Activated CD4-positive, alpha-beta memory T cell treated with anti-CD3 and anti-CD28 coated beads, Interleukin-2, amount 10 ng/mL, durations not matched to agents 7 days and 5 days (primary cell): Measurements from ENCODE around the gene SERPINB7. TPM values are rescaled to one million over a fixed set of nuclear protein-coding genes. Genes with fewer than 3 reads are reported as not detected.

Experiments
- CTCF ChIA-PET: fragments of 350-600 bp; sonication (Branson Sonifier 250); formaldehyde crosslinking; loops from one replicate; lab custom pipeline; 2021; ENCODE audit warnings: antibody characterized with exemption, inconsistent platforms; lab: Charles Lee
- POLR2A ChIA-PET: fragments of 350-600 bp; sonication (Branson Sonifier 250); formaldehyde crosslinking; loops from one replicate; lab custom pipeline; 2021; ENCODE audit warnings: antibody characterized with exemption; lab: Charles Lee
- DNase-seq: peaks from one replicate; pipeline ENCODE4 v3.0.0-alpha.2; 2020
- H3K27ac Mint-ChIP-seq: one replicate; pipeline ENCODE4 v1.8.0; 2021; ENCODE audit warnings: mild to moderate bottlenecking, mixed read lengths
- H3K27me3 Mint-ChIP-seq: one replicate; pipeline ENCODE4 v1.8.0; 2021; ENCODE audit warnings: mixed read lengths
- H3K36me3 Mint-ChIP-seq: one replicate; pipeline ENCODE4 v1.8.0; 2021; ENCODE audit warnings: low read depth, mixed read lengths
- H3K4me1 Mint-ChIP-seq: one replicate; pipeline ENCODE4 v1.8.0; 2021; ENCODE audit warnings: mixed read lengths
- H3K4me3 Mint-ChIP-seq: one replicate; pipeline ENCODE4 v1.8.0; 2021; ENCODE audit warnings: mild to moderate bottlenecking, mixed read lengths
- H3K9me3 Mint-ChIP-seq: one replicate; pipeline ENCODE4 v1.8.0; 2021; ENCODE audit warnings: mixed read lengths
- total RNA-seq, 2 experiments: library from RNA; stranded (reverse); gene quantifications; one replicate each; pipeline ENCODE4 v1.2.3, GENCODE V29; 2021

The SERPINB7 gene
- total RNA-seq, 2 experiments from 2014 or later: not detected

- H3K27ac Mint-ChIP-seq: no peak overlapping the region
- H3K27me3 Mint-ChIP-seq: peaks cover 41% of the 10 kb centered on the region
- no peaks in the 10 kb centered on the region for H3K9me3 Mint-ChIP-seq
- ChIA-PET CTCF (no interaction called here), POLR2A (no interaction called here)
- H3K36me3 Mint-ChIP-seq: no peaks in the 10 kb centered on the region
- H3K4me1 Mint-ChIP-seq: peaks cover 10% of the 10 kb centered on the region
- DNase-seq: no peak
- no peak overlapping the region for H3K4me3 Mint-ChIP-seq
These were observed 59.4 kb downstream of the SERPINB7 start for GRCh38 chr18:63834471-63835113.

GRCh38 chr18:63836456-63836855, 61.2 kb downstream of the SERPINB7 start:
- no peak overlapping the region for H3K27ac Mint-ChIP-seq
- CTCF ChIA-PET: no interaction called here
- POLR2A ChIA-PET: no interaction called here
- peaks cover 39% of the 10 kb centered on the region for H3K27me3 Mint-ChIP-seq
- H3K4me3 Mint-ChIP-seq: no peak overlapping the region
- H3K9me3 Mint-ChIP-seq: no peaks in the 10 kb centered on the region
- no peak for DNase-seq
- no peaks in the 10 kb centered on the region for H3K36me3 Mint-ChIP-seq
- peaks cover 2% of the 10 kb centered on the region for H3K4me1 Mint-ChIP-seq

- Mint-ChIP-seq H3K4me3 (no peak overlapping the region), H3K4me1 (no peaks in the 10 kb centered on the region), H3K36me3 (no peaks in the 10 kb centered on the region), H3K27ac (no peak overlapping the region), H3K27me3 (peaks cover 31% of the 10 kb centered on the region), H3K9me3 (no peaks in the 10 kb centered on the region)
- DNase-seq: no peak
- ChIA-PET POLR2A (no interaction called here), CTCF (no interaction called here)
These were observed 62.4 kb downstream of the SERPINB7 start for GRCh38 chr18:63837590-63837989.

GRCh38 chr18:63843008-63843407, 67.8 kb downstream of the SERPINB7 start:
- DNase-seq: no peak
- CTCF ChIA-PET: interaction anchor here (1.0 to 2.6 kb wide), 3 partner anchors 19 to 325 kb away, joined by 5 to 14 read pairs (median 11); no protein-coding TSS in a partner anchor
- H3K4me1 Mint-ChIP-seq: no peaks in the 10 kb centered on the region
- no peak overlapping the region for H3K27ac Mint-ChIP-seq
- POLR2A ChIA-PET: no interaction called here
- H3K36me3 Mint-ChIP-seq: no peaks in the 10 kb centered on the region
- no peaks in the 10 kb centered on the region for H3K9me3 Mint-ChIP-seq
- H3K4me3 Mint-ChIP-seq: no peak overlapping the region
- peaks cover 30% of the 10 kb centered on the region for H3K27me3 Mint-ChIP-seq

GRCh38 chr18:63844254-63844653, 69.0 kb downstream of the SERPINB7 start:
- H3K27ac Mint-ChIP-seq: no peak overlapping the region
- ChIA-PET CTCF (interaction anchor here (0.8 to 2.6 kb wide), 5 partner anchors 20 to 326 kb away, joined by 3 to 14 read pairs (median 10); no protein-coding TSS in a partner anchor), POLR2A (interaction anchor here (0.6 kb wide), 1 partner anchor 1635 kb away, joined by 5 read pairs; no protein-coding TSS in a partner anchor)
- peaks cover 32% of the 10 kb centered on the region for H3K27me3 Mint-ChIP-seq
- H3K4me3 Mint-ChIP-seq: no peak overlapping the region
- H3K36me3 Mint-ChIP-seq: no peaks in the 10 kb centered on the region
- no peaks in the 10 kb centered on the region for H3K4me1 Mint-ChIP-seq
- no peak for DNase-seq
- no peaks in the 10 kb centered on the region for H3K9me3 Mint-ChIP-seq

GRCh38 chr18:63848159-63848558, 72.9 kb downstream of the SERPINB7 start:
- Mint-ChIP-seq H3K4me1 (no peaks in the 10 kb centered on the region), H3K4me3 (no peak overlapping the region), H3K36me3 (no peaks in the 10 kb centered on the region), H3K9me3 (no peaks in the 10 kb centered on the region), H3K27ac (no peak overlapping the region), H3K27me3 (peaks cover 25% of the 10 kb centered on the region)
- DNase-seq: no peak
- POLR2A ChIA-PET: no interaction called here
- CTCF ChIA-PET: interaction anchor here (1.2 kb wide), 1 partner anchor 330 kb away, joined by 3 read pairs; no protein-coding TSS in a partner anchor

GRCh38 chr18:63850020-63850419, 74.8 kb downstream of the SERPINB7 start:
- no peak overlapping the region for H3K4me3 Mint-ChIP-seq
- no peaks in the 10 kb centered on the region for H3K9me3 Mint-ChIP-seq
- no peaks in the 10 kb centered on the region for H3K36me3 Mint-ChIP-seq
- ChIA-PET CTCF (no interaction called here), POLR2A (no interaction called here)
- no peaks in the 10 kb centered on the region for H3K4me1 Mint-ChIP-seq
- H3K27ac Mint-ChIP-seq: no peak overlapping the region
- DNase-seq: no peak
- peaks cover 19% of the 10 kb centered on the region for H3K27me3 Mint-ChIP-seq

- CTCF ChIA-PET: no interaction called here
- Mint-ChIP-seq H3K9me3 (no peaks in the 10 kb centered on the region), H3K27me3 (peaks cover 15% of the 10 kb centered on the region), H3K4me1 (no peaks in the 10 kb centered on the region), H3K4me3 (no peak overlapping the region), H3K27ac (no peak overlapping the region), H3K36me3 (no peaks in the 10 kb centered on the region)
- DNase-seq: no peak
- POLR2A ChIA-PET: no interaction called here
These were observed 75.4 kb downstream of the SERPINB7 start for GRCh38 chr18:63850636-63851035.

Other genes with a start within 250 kb of the SERPINB7 start
- not detected for gene SERPINB12, start 233.0 kb upstream of the SERPINB7 start, total RNA-seq
- not detected for gene SERPINB13, start 188.1 kb upstream of the SERPINB7 start, total RNA-seq
- not detected for gene SERPINB4, start 131.2 kb upstream of the SERPINB7 start, total RNA-seq
- gene SERPINB3, start 113.5 kb upstream of the SERPINB7 start, total RNA-seq: not detected
- gene SERPINB11, start 72.5 kb upstream of the SERPINB7 start, total RNA-seq: not detected
- gene SERPINB2, start 112.3 kb downstream of the SERPINB7 start, total RNA-seq: not detected
- not detected for gene SERPINB10, start 132.5 kb downstream of the SERPINB7 start, total RNA-seq
- gene HMSD, start 173.9 kb downstream of the SERPINB7 start, total RNA-seq: 1 to 10 TPM; 8.5 to 9.6 TPM
- 10 to 100 TPM in 1 of 2 experiments, 1 to 10 TPM in 1; 9.3 to 11.2 TPM for gene SERPINB8, start 194.7 kb downstream of the SERPINB7 start, total RNA-seq